Sigmoid colon (tissue), 7 donors: Measurements from ENCODE around the gene ZNF277. TPM values are rescaled to one million over a fixed set of nuclear protein-coding genes. Genes with fewer than 3 reads are reported as not detected.

Source experiments
- DNase-seq: peaks from one replicate; pipeline ENCODE4 v3.0.0-alpha.2; 2019
- H3K27ac ChIP-seq, 4 donors: fragments of 200-600 bp; sonication (generic); one replicate each; pipeline ENCODE4 v1.5.1; 2016 to 2019; ENCODE audit warnings: mild to moderate bottlenecking in 1 of 4
- H3K27me3 ChIP-seq, 3 donors: fragments of 200-600 bp; sonication (generic); one replicate each; pipeline ENCODE4 v1.5.1; 2019; ENCODE audit warnings: mild to moderate bottlenecking in 1 of 3
- H3K36me3 ChIP-seq, 4 donors: fragments of 200-600 bp; sonication (generic); one replicate each; pipeline ENCODE4 v1.5.1; 2016 to 2019
- H3K4me1 ChIP-seq, 4 donors: fragments of 200-600 bp; sonication (generic); one replicate each; pipeline ENCODE4 v1.5.1; 2017 to 2019
- H3K4me3 ChIP-seq, 4 donors: fragments of 200-600 bp; sonication (generic); one replicate each; pipeline ENCODE4 v1.5.1; 2017 to 2019; ENCODE audit warnings: mild to moderate bottlenecking in 2 of 4, moderate library complexity in 1 of 4
- H3K9me3 ChIP-seq, 4 donors: fragments of 200-600 bp in 3 of 4; sonication (generic) in 3 of 4; one replicate each; pipeline versions ENCODE4 v1.5.1 to v1.6.1; 2013 to 2019
- EP300 ChIP-seq, 4 donors: sonication (generic); formaldehyde crosslinking; IDR thresholded peaks; one replicate each; pipeline ENCODE4 v1.6.1; 2017; ENCODE audit warnings: antibody characterized with exemption in 4 of 4
- POLR2A ChIP-seq, 2 donors: fragments of 450-650 bp; IDR thresholded peaks; one replicate each; pipeline ENCODE4 v1.6.1; 2016; ENCODE audit warnings: antibody characterized with exemption in 2 of 2, mild to moderate bottlenecking in 2 of 2, moderate library complexity in 2 of 2
- POLR2AphosphoS5 ChIP-seq, 4 donors: sonication (generic); formaldehyde crosslinking; IDR thresholded peaks; one replicate each; pipeline ENCODE4 v1.6.1; 2017; ENCODE audit warnings: antibody characterized with exemption in 4 of 4
- WGBS, 2 donors: extraction: QIAGEN DNeasy Blood & Tissue Kit; methylation state at CpG; one replicate each; pipeline ENCODE4 v1.1.7; 2013; 5-methylcytosine and 5-hydroxymethylcytosine counted together
- intact Hi-C: fragments of 100-400 bp; cut with DNase I; formaldehyde crosslinking; loops from one replicate; pipeline ENCODE4 v1.15.1; 2023
- polyA plus RNA-seq, 3 donors: library from polyadenylated mRNA; stranded (reverse); fragments of 200-250 nt; gene quantifications; one replicate each; pipeline ENCODE4 v1.2.3, GENCODE V29; 2013
- total RNA-seq, 4 donors: library from RNA; depleted of rRNA; stranded (reverse); fragments of >200 nt; gene quantifications; one replicate each; pipeline ENCODE4 v1.1.0, GENCODE V29; 2016
- TF ChIP-seq, protein P1 (sequence below), 4 experiments: fragments of 450-650 bp in 3 of 4; fragments of 200-600 bp in 1 of 4; IDR thresholded peaks; one replicate each; pipeline ENCODE4 v1.5.1; 2016 to 2019; ENCODE audit warnings: antibody characterized with exemption in 4 of 4, mild to moderate bottlenecking in 3 of 4, moderate library complexity in 2 of 4
- donor health status: healthy with polysubstance abuse.
- donor health status: Bipolar disorder and iron deficiency.
- donor health status: healthy.

The ZNF277 gene
- total and polyA plus RNA-seq, 7 donors: 15.8 to 49.3 (median 39.0) TPM

DNA sequence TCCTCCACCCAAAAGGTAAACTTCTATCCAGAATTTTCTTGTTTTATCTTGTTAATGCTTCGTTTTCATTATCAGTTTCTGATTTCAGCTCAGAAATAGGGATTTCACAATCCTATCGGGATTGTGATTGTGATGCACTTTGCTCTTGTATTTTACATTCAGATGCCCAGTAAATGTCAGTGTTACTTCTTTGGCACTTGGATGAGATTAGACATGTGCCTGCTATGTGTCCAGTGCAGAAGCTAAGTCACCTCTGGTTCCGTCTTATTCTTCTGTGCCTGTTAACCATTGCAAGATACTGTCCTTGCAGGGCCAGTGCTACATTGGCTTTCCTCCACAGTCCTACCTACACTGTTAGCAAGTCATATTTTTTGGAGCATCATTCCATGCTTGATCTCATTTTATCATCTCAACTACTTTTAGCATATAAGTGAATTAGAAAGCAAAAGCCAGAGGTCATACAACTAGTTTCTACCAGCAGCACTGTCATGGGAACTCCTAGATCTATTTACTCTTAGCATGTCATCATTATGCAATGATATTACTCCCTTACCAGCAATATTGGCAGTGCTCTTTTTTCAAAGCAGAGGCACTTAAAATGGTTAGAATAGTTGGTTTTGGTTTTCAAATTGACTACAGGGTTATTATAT lies 26.7 kb downstream of the ZNF277 start:
- no peaks in the 10 kb centered on the region for H3K27me3 ChIP-seq
- intact Hi-C loops: no loop called here
- no peak for DNase-seq
- no peaks in the 10 kb centered on the region for H3K36me3 ChIP-seq
- H3K9me3 ChIP-seq: no peaks in the 10 kb centered on the region
- H3K27ac ChIP-seq: no peak overlapping the region
- H3K4me3 ChIP-seq: no peak overlapping the region
- peaks cover 0 to 8% (median 2%) of the 10 kb centered on the region in 4 donors for H3K4me1 ChIP-seq
- TF ChIP-seq POLR2A (IDR thresholded peaks at IDR 0.05): no peak
- TF ChIP-seq POLR2AphosphoS5 (IDR thresholded peaks at IDR 0.05): no peak
- TF ChIP-seq, protein P1, sequence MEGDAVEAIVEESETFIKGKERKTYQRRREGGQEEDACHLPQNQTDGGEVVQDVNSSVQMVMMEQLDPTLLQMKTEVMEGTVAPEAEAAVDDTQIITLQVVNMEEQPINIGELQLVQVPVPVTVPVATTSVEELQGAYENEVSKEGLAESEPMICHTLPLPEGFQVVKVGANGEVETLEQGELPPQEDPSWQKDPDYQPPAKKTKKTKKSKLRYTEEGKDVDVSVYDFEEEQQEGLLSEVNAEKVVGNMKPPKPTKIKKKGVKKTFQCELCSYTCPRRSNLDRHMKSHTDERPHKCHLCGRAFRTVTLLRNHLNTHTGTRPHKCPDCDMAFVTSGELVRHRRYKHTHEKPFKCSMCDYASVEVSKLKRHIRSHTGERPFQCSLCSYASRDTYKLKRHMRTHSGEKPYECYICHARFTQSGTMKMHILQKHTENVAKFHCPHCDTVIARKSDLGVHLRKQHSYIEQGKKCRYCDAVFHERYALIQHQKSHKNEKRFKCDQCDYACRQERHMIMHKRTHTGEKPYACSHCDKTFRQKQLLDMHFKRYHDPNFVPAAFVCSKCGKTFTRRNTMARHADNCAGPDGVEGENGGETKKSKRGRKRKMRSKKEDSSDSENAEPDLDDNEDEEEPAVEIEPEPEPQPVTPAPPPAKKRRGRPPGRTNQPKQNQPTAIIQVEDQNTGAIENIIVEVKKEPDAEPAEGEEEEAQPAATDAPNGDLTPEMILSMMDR (IDR thresholded peaks at IDR 0.05): no peak
- no peak for TF ChIP-seq EP300 (IDR thresholded peaks at IDR 0.05)
- 86 to 90% methylated on average over 3 of the region's 3 CpGs for WGBS, 2 donors

DNA sequence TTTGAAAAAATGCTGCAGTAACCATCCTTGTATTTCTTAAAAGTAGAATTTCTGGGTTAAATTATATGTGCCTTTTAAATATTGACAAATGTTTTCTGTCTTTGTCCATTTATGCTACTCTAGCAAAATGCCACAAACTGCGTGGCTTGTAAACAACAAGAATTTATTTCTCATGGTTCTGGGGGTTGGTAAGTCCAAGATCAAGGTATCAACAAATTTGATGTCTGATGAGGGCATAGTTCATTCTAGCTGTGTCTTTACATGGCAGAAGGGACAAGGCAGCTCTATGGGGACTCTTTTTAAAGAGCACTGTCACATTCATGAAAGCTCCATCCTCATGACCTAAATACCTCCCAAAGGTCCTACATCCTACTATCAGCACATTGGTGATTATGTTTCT lies 27.7 kb downstream of the ZNF277 start:
- intact Hi-C loops: no loop called here
- H3K4me3 ChIP-seq: no peak overlapping the region
- no peak for TF ChIP-seq EP300 (IDR thresholded peaks at IDR 0.05)
- TF ChIP-seq, protein P1 (IDR thresholded peaks at IDR 0.05): no peak
- no peak for TF ChIP-seq POLR2A (IDR thresholded peaks at IDR 0.05)
- no peak for TF ChIP-seq POLR2AphosphoS5 (IDR thresholded peaks at IDR 0.05)
- H3K27ac ChIP-seq: no peak overlapping the region
- 96% methylated on average over 1 of the region's 1 CpG for WGBS, 2 donors
- H3K9me3 ChIP-seq: no peaks in the 10 kb centered on the region
- H3K36me3 ChIP-seq: no peaks in the 10 kb centered on the region
- no peaks in the 10 kb centered on the region for H3K27me3 ChIP-seq
- DNase-seq: no peak
- peaks cover 0 to 8% (median 2%) of the 10 kb centered on the region in 4 donors for H3K4me1 ChIP-seq

DNA sequence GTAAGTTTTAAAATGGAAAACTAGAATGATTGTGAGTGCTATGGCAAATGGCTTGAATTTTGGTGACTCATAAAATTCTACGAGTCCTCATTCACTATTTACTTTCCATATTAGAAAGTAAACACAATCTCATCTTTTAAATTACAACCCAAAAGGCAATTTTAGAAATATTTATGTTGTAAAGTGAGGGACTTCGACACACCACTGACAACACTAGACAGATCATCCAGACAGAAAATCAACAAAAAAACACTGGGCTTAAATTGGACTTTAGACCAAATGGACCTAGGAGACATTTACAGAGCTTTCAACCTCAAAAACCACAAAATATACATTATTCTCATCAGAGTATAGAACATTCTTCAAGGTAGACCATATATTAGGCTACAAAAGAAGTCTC lies 30.1 kb downstream of the ZNF277 start:
- no peak overlapping the region for H3K4me3 ChIP-seq
- H3K27me3 ChIP-seq: no peaks in the 10 kb centered on the region
- intact Hi-C loops: no loop called here
- H3K27ac ChIP-seq: no peak overlapping the region
- H3K4me1 ChIP-seq: peaks cover 0 to 8% (median 2%) of the 10 kb centered on the region in 4 donors
- WGBS, 2 donors: 35 to 61% methylated on average over 2 of the region's 2 CpGs
- TF ChIP-seq POLR2AphosphoS5 (IDR thresholded peaks at IDR 0.05) (no peak), EP300 (IDR thresholded peaks at IDR 0.05) (no peak), POLR2A (IDR thresholded peaks at IDR 0.05) (no peak)
- TF ChIP-seq, protein P1 (IDR thresholded peaks at IDR 0.05): no peak
- DNase-seq: no peak
- H3K36me3 ChIP-seq: no peaks in the 10 kb centered on the region
- no peaks in the 10 kb centered on the region for H3K9me3 ChIP-seq

DNA sequence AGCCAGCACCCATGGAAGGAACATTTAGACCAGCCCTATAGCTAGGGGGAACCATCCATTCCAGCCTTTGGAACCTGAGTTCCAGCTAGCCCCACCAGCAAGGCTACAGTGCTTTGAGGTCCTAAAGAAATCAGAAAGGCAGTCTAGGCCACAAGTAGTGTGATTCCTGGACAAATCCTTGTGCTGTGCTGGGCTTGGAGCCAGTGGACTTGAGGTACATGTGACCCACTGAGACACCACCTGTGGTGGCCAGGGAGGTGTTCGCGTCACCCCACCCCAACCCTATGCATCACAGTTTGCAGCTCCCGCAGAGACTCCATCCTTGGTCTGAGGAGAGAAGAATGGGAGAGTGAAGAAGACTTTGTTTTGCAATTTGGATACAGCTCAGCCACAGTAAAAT lies 31.8 kb downstream of the ZNF277 start:
- no peak for DNase-seq
- no peak overlapping the region for H3K4me3 ChIP-seq
- H3K4me1 ChIP-seq: peaks cover 0 to 2% (median 0%) of the 10 kb centered on the region in 4 donors
- no peaks in the 10 kb centered on the region for H3K36me3 ChIP-seq
- H3K27ac ChIP-seq: no peak overlapping the region
- H3K27me3 ChIP-seq: no peaks in the 10 kb centered on the region
- H3K9me3 ChIP-seq: no peaks in the 10 kb centered on the region
- intact Hi-C loops: no loop called here
- WGBS, 2 donors: 99% methylated on average over 3 of the region's 3 CpGs
- TF ChIP-seq POLR2A (IDR thresholded peaks at IDR 0.05): no peak
- no peak for TF ChIP-seq EP300 (IDR thresholded peaks at IDR 0.05)
- TF ChIP-seq POLR2AphosphoS5 (IDR thresholded peaks at IDR 0.05): no peak
- TF ChIP-seq, protein P1 (IDR thresholded peaks at IDR 0.05): no peak
